GM23248 (cell line): ENCODE measurements around the gene SPEF2.

Experiments
- EZH2 ChIP-seq: fragments of 200-600 bp; sonication (generic); IDR thresholded peaks from 2 replicates; pipeline ENCODE4 v1.6.1; 2018; ENCODE audit warnings: antibody characterized with exemption, mild to moderate bottlenecking; ENCODE audit not compliant: insufficient read depth, poor library complexity, severe bottlenecking
- EZH2phosphoT487 ChIP-seq: fragments of 200-600 bp; sonication (generic); IDR thresholded peaks from 2 replicates; pipeline ENCODE4 v1.6.1; 2018; ENCODE audit warnings: antibody characterized with exemption, moderate library complexity, mild to moderate bottlenecking, low read depth; ENCODE audit not compliant: insufficient read depth

GRCh38 chr5:35777358-35778087 lies 159.9 kb downstream of the SPEF2 start:
- TF ChIP-seq EZH2 (no peak), EZH2phosphoT487 (no peak)
